GM12865 (cell line): Measurements from ENCODE around the gene SP3.

ENCODE experiments used
- DNase-seq: peaks from one replicate; pipeline ENCODE4 v3.0.0; 2010; ENCODE audit warnings: low read depth
- H3K4me3 ChIP-seq: 2 replicates; pipeline ENCODE4 v1.5.1; 2011; ENCODE audit warnings: mild to moderate bottlenecking, low read depth, low read length, control low read depth
- CTCF ChIP-seq: IDR thresholded peaks from 2 replicates; pipeline ENCODE4 v1.5.1; 2011; ENCODE audit warnings: low read length, control low read depth, low read depth, inconsistent platforms; ENCODE audit not compliant: insufficient read depth; ENCODE audit errors: missing control alignments

Gene SP3

GRCh38 chr2:173865971-173866873 is 99.0 kb downstream of the SP3 start:
- DNase-seq, result no peak
- no peak overlapping the region for H3K4me3 ChIP-seq
- TF ChIP-seq CTCF, result no peak

GRCh38 chr2:173862612-173863217 is 102.5 kb downstream of the SP3 start:
- TF ChIP-seq CTCF, result no peak
- H3K4me3 ChIP-seq, result no peak overlapping the region
- DNase-seq, result no peak

- H3K4me3 ChIP-seq, result no peak overlapping the region
- no peak for DNase-seq
- TF ChIP-seq CTCF, result no peak
These were observed 104.6 kb downstream of the SP3 start for GRCh38 chr2:173860566-173860965.

- TF ChIP-seq CTCF, result no peak
- no peak for DNase-seq
- no peak overlapping the region for H3K4me3 ChIP-seq
These were observed 105.1 kb downstream of the SP3 start for GRCh38 chr2:173860082-173860481.

GRCh38 chr2:173858291-173858731 is 106.9 kb downstream of the SP3 start:
- H3K4me3 ChIP-seq, result no peak overlapping the region
- TF ChIP-seq CTCF, result no peak
- DNase-seq, result peak; percentile 78
